DMS153 (cell line): ENCODE data around the gene ARAP3.
A peak's percentile ranks its signal among the peaks of the same experiment; 100 is the strongest.
"Not testable (repeated sequence)": the region's sequence is repeated elsewhere in the genome, so short reads cannot be mapped to it uniquely, and the experiment has no call there.

Source experiments
- DNase-seq: peaks from one replicate; lab custom pipeline; 2025; lab: John Stamatoyannopoulos, UW

The ARAP3 gene

DNA sequence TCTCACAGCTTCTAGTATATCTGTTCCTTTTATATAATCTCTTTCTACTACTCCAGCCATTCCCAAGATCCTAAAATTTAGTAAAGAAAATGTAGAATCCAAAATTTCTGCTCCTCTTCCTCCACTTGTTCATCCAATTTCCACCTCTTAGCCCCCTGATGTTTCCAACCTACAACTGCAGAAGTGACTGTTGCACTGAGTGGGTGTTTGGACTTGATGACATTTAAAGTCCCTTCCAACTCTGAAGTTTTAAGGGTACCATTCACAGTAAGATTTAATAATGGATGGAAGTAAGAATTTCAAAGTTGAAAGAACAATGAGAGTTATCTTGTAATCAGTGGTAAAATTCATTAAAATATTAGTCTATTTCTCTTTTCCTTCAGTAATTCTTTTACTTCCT lies 68.7 kb downstream of the ARAP3 start:
- no peak for DNase-seq

DNA sequence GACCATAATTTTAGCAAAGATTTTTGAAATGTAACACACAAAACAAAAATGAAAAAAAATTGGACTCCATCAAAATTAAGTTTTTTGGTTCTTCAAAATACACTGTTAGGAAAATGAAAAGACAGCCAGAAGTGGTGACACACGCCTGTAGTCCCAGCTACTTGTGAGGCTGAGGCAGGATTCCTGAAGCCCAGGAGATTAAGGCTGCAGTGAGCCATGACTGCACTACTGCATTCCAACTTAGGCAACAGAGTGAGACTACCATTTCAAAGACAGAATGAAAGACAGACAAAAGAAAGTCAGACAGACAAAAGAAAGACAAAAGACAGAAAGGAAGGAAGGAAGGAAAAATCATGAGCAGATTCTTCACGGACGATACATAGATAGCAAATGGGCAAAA lies 70.7 kb downstream of the ARAP3 start:
- DNase-seq: no peak

DNA sequence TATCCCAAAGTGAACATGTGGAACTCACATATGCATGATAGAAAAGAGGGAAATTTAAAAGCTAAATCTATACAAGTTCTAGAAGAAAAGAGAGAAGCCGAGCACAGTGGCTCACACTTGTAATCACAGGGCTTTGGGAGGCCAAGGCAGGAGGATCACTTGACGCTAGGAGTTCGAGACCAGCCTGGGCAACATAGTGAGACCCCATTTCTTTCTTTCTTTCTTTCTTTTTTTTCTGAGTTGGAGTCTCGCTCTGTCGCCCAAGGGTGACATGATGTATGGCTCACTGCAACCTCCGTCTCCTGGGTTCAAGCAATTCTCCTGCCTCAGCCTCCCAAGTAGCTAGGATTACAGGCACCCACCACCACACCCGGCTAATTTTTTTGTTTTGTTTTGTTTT lies 72.1 kb downstream of the ARAP3 start:
- not testable (repeated sequence) for DNase-seq

DNA sequence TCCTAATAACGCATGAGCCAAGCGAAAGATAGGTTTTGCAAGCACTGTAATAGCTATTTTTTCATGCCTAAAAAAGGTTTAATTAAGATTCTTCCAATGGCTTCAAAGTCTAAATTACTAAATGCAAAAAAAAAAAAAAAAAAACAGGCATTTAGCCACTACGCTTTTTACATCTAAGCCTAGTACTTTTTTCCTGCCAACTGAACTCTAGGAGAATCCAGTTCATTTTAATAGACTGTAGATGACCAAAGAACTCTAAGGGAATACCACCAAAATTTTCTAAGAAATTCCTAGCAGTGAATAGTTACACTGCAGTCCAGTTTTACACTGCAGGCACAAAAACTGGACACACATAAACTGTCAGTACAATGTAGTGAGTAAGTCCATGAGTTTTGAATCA lies 73.0 kb downstream of the ARAP3 start:
- DNase-seq: no peak

DNA sequence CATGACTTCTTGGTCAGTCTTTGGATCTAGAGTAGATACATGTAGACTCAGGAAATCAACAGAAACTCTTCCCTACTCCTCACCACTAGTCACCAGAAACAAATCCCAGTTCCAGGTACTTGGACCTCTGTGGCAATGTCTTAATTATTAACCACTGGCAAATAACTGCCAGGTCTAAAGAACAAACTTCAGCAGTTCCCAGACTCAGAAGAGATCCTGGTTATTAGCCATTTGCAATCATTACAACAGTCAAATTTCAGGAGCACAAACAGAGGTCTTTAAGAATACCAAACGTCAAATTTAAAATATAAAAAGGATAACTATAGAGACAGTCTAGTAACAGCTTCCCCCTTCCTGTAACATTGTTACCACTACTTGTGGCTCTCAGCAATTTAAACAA lies 73.5 kb downstream of the ARAP3 start:
- no peak for DNase-seq

DNA sequence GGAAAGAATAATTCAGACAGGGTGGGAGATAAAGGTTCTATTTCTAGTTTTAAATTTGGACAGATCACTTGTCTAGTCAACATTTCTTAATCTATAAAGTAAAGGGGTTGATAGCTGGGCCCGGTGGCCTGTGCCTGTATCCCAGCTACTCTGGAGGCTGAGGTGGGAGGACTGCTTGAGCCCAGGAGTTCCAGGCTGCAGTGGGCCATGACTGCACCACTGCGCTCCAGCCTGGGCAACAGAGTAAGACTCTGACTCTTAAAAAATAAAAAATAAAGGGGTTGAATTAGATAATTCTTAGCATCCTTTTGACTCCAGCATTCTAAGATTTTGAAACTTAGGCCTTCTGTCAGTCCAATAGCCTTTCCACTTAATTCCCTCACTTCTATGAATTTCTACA lies 74.0 kb downstream of the ARAP3 start:
- no peak for DNase-seq

DNA sequence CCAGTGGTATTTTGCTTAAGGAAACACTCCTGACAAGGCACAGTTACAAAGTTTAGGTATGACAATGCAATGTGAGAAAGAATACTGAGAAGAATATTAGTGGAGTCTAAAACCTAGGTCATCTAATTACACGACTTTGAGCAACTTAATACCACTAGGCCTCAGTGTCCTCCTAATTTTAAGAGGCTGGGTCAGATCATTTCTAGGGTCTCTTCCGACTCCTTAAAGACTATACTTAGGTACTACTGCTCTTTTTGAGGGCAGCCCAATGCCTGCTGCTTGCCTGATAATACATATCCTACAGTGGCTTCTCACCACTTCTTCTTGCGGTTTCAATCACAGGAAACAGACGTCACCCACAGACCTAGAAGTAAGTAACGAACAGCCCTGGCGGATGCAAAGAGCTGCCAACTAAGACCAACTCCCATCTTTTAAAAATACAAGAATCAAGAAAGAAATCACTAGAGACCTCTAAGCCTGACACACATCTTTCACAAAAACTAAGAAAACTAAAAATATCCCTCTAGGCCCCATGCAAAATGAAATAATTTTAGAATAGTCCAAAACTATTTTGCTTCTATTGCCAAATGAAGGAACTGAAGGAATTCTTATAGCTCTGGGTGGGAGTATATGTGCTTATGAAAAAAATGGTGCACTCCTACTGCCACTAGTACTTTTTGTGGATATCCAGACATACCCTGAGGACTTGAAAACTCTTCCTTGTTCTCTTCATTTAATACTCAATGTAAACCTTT lies 76.3 kb downstream of the ARAP3 start:
- no peak for DNase-seq

DNA sequence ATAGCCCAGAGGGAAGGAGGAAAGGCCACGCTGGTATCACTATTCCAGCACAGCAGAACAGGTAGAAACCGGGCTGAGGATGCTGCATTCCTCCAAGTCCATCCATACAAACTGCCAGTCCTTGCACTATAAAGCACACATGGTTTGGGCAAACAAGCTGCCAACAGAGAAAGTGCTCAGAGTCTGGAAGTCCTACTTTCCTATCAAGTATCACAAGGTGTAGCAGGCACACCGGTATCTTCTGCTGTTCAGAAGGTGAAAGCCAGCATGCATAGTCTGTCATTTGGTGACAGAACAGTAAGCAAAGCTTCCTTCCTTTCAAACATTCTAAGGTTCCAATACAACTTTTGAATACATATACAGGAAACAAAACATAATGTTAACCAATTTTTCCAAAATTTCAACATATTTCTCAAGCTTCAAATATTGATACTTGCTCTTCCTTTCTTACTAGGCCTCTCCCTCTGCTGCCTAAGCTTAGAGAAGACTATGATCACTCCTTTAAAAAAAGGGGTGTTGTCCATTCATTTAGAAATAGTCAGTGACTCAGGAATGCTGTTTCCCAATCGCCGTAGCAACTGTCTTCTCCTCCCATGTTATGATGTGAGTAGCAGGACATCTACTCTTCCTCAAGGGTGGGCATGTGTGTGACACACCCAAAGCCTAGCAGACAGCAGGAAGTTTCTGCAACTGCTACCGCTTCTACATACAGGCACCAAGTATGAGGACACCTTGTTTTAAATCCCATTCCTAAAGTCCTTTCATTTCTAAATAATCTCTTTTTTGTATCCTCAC lies 77.9 kb downstream of the ARAP3 start:
- peak; percentile 1 for DNase-seq
